Central memory CD8-positive, alpha-beta T cell (primary cell): Measurements from ENCODE around the gene ETS1.

Experiments used
- ATAC-seq: fragments of 150-1000 bp; cut with Tn5 transposase; replicated peaks from 2 replicates; pipeline ENCODE4 v1.10.0; 2022; ENCODE audit warnings: mild to moderate bottlenecking, moderate FRiP score, moderate number of reproducible peaks; ENCODE audit not compliant: poor library complexity, severe bottlenecking; ENCODE audit errors: extremely low read depth
- DNase-seq, 2 donors: peaks; one replicate each; pipeline ENCODE4 v3.0.0; 2021; ENCODE audit warnings: low spot score in 2 of 2
- H3K27ac Mint-ChIP-seq: one replicate; pipeline ENCODE4 v1.8.0; 2022; ENCODE audit warnings: low read depth, mild to moderate bottlenecking, moderate library complexity, mixed read lengths
- H3K27me3 Mint-ChIP-seq: one replicate; pipeline ENCODE4 v1.8.0; 2022; ENCODE audit warnings: mixed read lengths
- H3K36me3 Mint-ChIP-seq: one replicate; pipeline ENCODE4 v1.8.0; 2022; ENCODE audit warnings: mild to moderate bottlenecking, moderate library complexity, mixed read lengths; ENCODE audit not compliant: insufficient read depth
- H3K4me1 Mint-ChIP-seq: one replicate; pipeline ENCODE4 v1.8.0; 2022; ENCODE audit warnings: mixed read lengths
- H3K4me3 Mint-ChIP-seq: one replicate; pipeline ENCODE4 v1.8.0; 2022; ENCODE audit warnings: mild to moderate bottlenecking, moderate library complexity, mixed read lengths
- H3K9me3 Mint-ChIP-seq: one replicate; pipeline ENCODE4 v1.8.0; 2022; ENCODE audit warnings: mixed read lengths

The ETS1 gene

GRCh38 chr11:128417607-128418324 lies 169.6 kb downstream of the ETS1 start:
- Mint-ChIP-seq H3K36me3 (peaks cover 4% of the 10 kb centered on the region), H3K27ac (no peak overlapping the region), H3K9me3 (no peaks in the 10 kb centered on the region), H3K4me1 (peaks cover 36% of the 10 kb centered on the region), H3K4me3 (no peak overlapping the region), H3K27me3 (no peaks in the 10 kb centered on the region)
- ATAC-seq (no peak), DNase-seq (no peak)

- no peak for ATAC-seq
- H3K4me3 Mint-ChIP-seq, result no peak overlapping the region
- no peaks in the 10 kb centered on the region for H3K9me3 Mint-ChIP-seq
- no peaks in the 10 kb centered on the region for H3K36me3 Mint-ChIP-seq
- H3K27ac Mint-ChIP-seq, result no peak overlapping the region
- H3K4me1 Mint-ChIP-seq, result peaks cover 30% of the 10 kb centered on the region
- H3K27me3 Mint-ChIP-seq, result no peaks in the 10 kb centered on the region
- DNase-seq, result no peak
These were observed 170.4 kb downstream of the ETS1 start for GRCh38 chr11:128416976-128417375.

DNA sequence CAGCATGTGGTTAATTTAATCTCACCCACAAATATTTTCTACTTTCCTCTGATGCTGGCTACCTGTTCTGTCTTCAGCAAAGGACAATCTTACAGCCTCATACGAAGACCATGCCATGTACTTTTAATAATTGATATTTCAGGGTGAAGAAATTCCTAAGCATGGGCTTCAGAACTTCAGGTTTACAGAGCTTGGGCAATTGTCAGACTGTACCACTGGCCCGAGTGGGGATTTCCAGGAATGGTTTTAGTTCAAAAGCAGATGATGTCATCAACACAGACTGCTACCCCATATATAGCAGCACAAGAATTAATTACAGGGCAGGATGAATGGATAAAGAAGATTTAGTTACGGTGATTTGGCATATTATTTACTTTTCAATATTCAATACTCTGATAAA lies 171.8 kb downstream of the ETS1 start:
- Mint-ChIP-seq H3K9me3 (no peaks in the 10 kb centered on the region), H3K4me3 (no peak overlapping the region), H3K27ac (no peak overlapping the region), H3K27me3 (no peaks in the 10 kb centered on the region), H3K4me1 (peaks cover 29% of the 10 kb centered on the region), H3K36me3 (no peaks in the 10 kb centered on the region)
- DNase-seq (no peak), ATAC-seq (no peak)

DNA sequence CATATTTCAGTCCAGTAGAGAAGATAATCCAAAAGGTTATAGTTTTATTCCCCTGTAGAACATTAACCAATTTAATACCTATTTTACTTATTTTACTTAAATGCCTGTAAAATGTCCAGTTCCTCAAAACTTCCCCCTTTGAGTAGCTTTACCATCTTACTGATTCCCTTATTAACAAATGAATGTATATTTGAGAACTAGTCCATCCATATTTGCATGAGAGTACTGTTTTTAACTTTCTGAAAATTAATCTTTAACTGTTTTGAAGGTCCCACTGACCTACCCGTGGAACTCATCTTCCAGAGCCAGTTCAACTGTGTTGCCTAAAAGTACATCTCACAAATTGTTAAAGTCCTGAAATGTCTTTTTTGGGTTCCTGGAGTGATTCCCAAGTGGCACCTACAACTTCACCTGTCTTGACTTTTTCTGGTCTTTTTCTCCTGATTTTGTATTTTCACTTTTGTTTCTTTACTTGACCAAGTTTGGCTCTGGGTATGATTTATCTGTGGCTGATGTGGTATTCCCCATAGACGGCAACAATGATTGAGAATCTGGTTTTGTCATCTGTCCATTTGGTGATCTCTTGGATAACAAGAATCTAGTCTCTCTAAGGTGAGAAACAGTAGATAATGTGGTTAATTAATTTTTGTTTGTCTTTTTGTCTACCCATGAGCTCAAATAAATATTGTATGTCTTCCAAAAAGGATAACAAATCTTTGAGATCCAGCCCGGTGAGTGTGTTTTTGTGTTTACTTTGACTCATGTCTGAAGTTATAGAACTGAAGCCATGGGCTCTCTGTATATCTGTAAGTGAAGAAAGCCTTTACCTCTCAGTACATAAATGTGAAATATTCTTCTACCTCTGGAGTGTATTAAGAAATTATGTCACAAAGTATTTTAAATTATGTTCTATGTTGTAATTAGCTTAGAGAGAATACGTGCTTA lies 174.2 kb downstream of the ETS1 start:
- H3K4me3 Mint-ChIP-seq, result no peak overlapping the region
- H3K27ac Mint-ChIP-seq, result no peak overlapping the region
- no peaks in the 10 kb centered on the region for H3K27me3 Mint-ChIP-seq
- H3K9me3 Mint-ChIP-seq, result no peaks in the 10 kb centered on the region
- DNase-seq, result no peak
- no peak for ATAC-seq
- no peaks in the 10 kb centered on the region for H3K36me3 Mint-ChIP-seq
- peaks cover 29% of the 10 kb centered on the region for H3K4me1 Mint-ChIP-seq

DNA sequence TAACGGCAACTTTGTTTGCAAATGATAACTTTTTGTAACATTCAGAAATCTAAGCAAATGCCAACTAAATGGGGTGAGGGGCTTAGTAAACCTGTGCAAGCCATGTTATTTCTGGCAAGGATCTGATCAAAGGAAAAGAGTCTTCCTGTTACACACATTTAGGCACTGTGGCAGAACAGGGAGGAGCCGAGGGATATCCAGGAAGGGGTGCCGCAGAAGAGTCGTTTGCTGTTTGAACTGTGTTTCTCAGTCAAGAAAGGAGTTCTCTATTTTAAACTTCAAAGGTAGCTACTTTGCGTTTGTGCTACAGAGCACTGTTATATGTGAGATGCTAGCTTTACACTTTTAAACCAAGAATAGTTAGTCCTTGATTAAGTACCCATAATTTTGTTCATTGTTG lies 175.5 kb downstream of the ETS1 start:
- Mint-ChIP-seq H3K4me1 (peaks cover 25% of the 10 kb centered on the region), H3K27ac (no peak overlapping the region), H3K9me3 (no peaks in the 10 kb centered on the region), H3K4me3 (no peak overlapping the region), H3K36me3 (no peaks in the 10 kb centered on the region), H3K27me3 (no peaks in the 10 kb centered on the region)
- no peak for ATAC-seq
- no peak for DNase-seq

DNA sequence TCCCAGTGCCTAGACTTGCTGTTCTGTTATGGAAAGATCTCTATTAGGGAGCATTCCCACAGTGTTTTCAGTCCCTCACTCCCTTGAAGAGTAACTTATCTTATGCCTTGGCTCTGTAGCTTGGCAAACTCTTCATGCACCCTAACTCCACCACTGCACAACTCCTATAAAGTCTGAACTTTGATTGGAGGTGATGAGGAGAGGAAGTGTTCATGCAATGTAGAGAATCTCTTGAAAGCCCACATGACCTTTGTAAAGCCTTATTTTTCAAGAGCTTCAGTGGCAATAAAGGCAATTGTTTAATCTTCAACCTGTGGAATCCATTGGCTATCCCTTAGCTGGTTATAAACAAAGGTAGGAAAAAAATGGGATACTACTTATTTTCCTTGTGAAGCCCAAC lies 176.2 kb downstream of the ETS1 start:
- no peak overlapping the region for H3K27ac Mint-ChIP-seq
- no peak for ATAC-seq

GRCh38 chr11:128409476-128409875 lies 177.9 kb downstream of the ETS1 start:
- no peaks in the 10 kb centered on the region for H3K27me3 Mint-ChIP-seq
- DNase-seq (no peak), ATAC-seq (no peak)
- H3K27ac Mint-ChIP-seq, result no peak overlapping the region
- H3K4me1 Mint-ChIP-seq, result peaks cover 18% of the 10 kb centered on the region
- no peaks in the 10 kb centered on the region for H3K9me3 Mint-ChIP-seq
- no peaks in the 10 kb centered on the region for H3K36me3 Mint-ChIP-seq
- no peak overlapping the region for H3K4me3 Mint-ChIP-seq

More for the DNA sequence above, 176.2 kb downstream of the ETS1 start:
- H3K4me3 Mint-ChIP-seq, result no peak overlapping the region
- no peak for DNase-seq
- peaks cover 24% of the 10 kb centered on the region for H3K4me1 Mint-ChIP-seq
- H3K9me3 Mint-ChIP-seq, result no peaks in the 10 kb centered on the region
- no peaks in the 10 kb centered on the region for H3K36me3 Mint-ChIP-seq
- no peaks in the 10 kb centered on the region for H3K27me3 Mint-ChIP-seq
